Breast epithelium (tissue), 4 donors: ENCODE results near the gene EFNA3. TPM values are rescaled to one million over a fixed set of nuclear protein-coding genes. Genes with fewer than 3 reads are reported as not detected.

ENCODE experiments used
- DNase-seq, 2 donors: peaks; one replicate each; pipeline ENCODE4 v3.0.0-alpha.2; 2019; ENCODE audit warnings: low spot score in 2 of 2
- H3K27ac ChIP-seq, 2 donors: fragments of 200-600 bp; sonication (generic) in 1 of 2; one replicate each; pipeline ENCODE4 v1.5.1; 2016 to 2019; ENCODE audit warnings: mild to moderate bottlenecking in 1 of 2
- H3K27me3 ChIP-seq, 2 donors: fragments of 200-600 bp; sonication (generic) in 1 of 2; one replicate each; pipeline versions ENCODE4 v1.5.1 to v1.6.0; 2017 to 2019; ENCODE audit warnings: control low read depth in 1 of 2, mild to moderate bottlenecking in 1 of 2
- H3K36me3 ChIP-seq: fragments of 200-600 bp; one replicate; pipeline ENCODE4 v1.5.1; 2019
- H3K4me1 ChIP-seq, 2 donors: fragments of 200-600 bp; sonication (generic); one replicate each; pipeline ENCODE4 v1.5.1; 2016 to 2019; ENCODE audit warnings: control low read depth in 1 of 2
- H3K4me3 ChIP-seq, 3 donors: fragments of 200-600 bp; sonication (generic); 1 replicate in 2 of 3; 2 replicates in 1 of 3; pipeline ENCODE4 v1.5.1; 2016 to 2019; ENCODE audit warnings: mild to moderate bottlenecking in 3 of 3, moderate library complexity in 2 of 3
- H3K9me3 ChIP-seq, 2 donors: fragments of 200-600 bp; sonication (generic) in 1 of 2; one replicate each; pipeline ENCODE4 v1.5.1; 2016 to 2019; ENCODE audit warnings: control low read depth in 1 of 2
- CTCF ChIP-seq, 3 donors: fragments of 450-650 bp; IDR thresholded peaks; one replicate each; pipeline ENCODE4 v1.5.1; 2016 to 2017; ENCODE audit warnings: antibody characterized with exemption in 3 of 3, mild to moderate bottlenecking in 3 of 3, moderate library complexity in 3 of 3
- POLR2A ChIP-seq: fragments of 450-650 bp; IDR thresholded peaks from one replicate; pipeline ENCODE4 v1.6.1; 2016; ENCODE audit warnings: antibody characterized with exemption, mild to moderate bottlenecking, moderate library complexity
- POLR2AphosphoS5 ChIP-seq, 3 donors: sonication (generic); formaldehyde crosslinking; IDR thresholded peaks; one replicate each; pipeline ENCODE4 v1.6.1; 2017; ENCODE audit warnings: antibody characterized with exemption in 3 of 3
- intact Hi-C: fragments of 100-400 bp; cut with DNase I; formaldehyde crosslinking; loops from one replicate; pipeline ENCODE4 v1.15.1; 2023; ENCODE audit warnings: low total_unique reads
- total RNA-seq, 3 donors: library from RNA; depleted of rRNA; stranded (reverse); fragments of >200 nt; gene quantifications; one replicate each; pipeline ENCODE4 v1.1.0, GENCODE V29; 2016

Gene EFNA3
- total RNA-seq, 3 donors from 2014 or later = 1.6 to 7.2 (median 6.6) TPM

- Histone ChIP-seq H3K9me3 (no peaks in the 10 kb centered on the region), H3K27ac (peak overlapping the region; percentile 97), H3K4me3 (peak overlapping the region; percentile 54 to 76 (median 72)), H3K36me3 (no peaks in the 10 kb centered on the region), H3K4me1 (peaks cover 4 to 32% of the 10 kb centered on the region in 2 donors), H3K27me3 (no peaks in the 10 kb centered on the region)
- TF ChIP-seq CTCF (IDR thresholded peaks at IDR 0.05) = no peak
- peak in 2 of 3 donors; percentile 13 to 77 for TF ChIP-seq POLR2AphosphoS5 (IDR thresholded peaks at IDR 0.05)
- intact Hi-C loops = no loop called here
- peak; percentile 93 to 94 for DNase-seq
These were observed 56.3 kb downstream of the EFNA3 start for GRCh38 chr1:155134880-155135414.

DNA sequence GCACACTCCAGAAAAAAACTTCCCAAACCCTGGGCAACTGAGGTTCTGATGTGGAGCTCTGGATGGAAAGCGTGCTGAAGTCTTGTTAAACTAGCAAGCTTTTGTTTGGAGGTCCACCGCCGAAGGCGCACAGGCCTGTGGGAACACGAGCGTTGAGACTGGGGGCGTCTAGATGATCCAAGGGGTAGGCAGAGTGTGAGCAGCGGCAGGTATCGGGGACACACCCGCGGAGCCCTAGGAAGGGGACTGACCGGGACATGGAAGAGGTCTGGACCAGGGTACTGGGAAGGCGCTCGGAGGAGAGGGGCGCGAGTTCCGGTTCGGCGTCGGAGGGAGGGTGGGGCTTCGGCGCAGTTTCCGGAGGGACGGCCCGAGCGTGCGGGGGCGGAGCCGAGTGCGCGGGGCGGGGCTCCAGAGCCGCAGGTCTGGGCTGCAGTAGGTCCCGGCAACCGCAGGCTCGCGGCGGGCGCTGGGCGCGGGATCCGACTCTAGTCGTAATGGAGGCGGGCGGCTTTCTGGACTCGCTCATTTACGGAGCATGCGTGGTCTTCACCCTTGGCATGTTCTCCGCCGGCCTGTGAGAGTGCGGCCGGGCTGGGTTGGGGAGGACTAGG, 56.9 kb downstream of the EFNA3 start, which contains the start of gene SLC50A1:
Gene SLC50A1, plus strand, starts transcription at position 438 of the 614 bp plus-strand sequence. Its CDS starts 60 bp downstream, at position 498.
- H3K4me1 ChIP-seq = peaks cover 4 to 31% of the 10 kb centered on the region in 2 donors
- peak in 2 of 3 donors; percentile 39 to 85 for TF ChIP-seq POLR2AphosphoS5 (IDR thresholded peaks at IDR 0.05)
- peak; percentile 84 for TF ChIP-seq POLR2A
- TF ChIP-seq CTCF (IDR thresholded peaks at IDR 0.05) = peak; percentile 37 to 67 (median 39)
- no peaks in the 10 kb centered on the region for H3K27me3 ChIP-seq
- peak within 1 kb of the TSS; percentile 54 to 76 (median 72) for H3K4me3 ChIP-seq
- peak within 1 kb of the TSS; percentile 97 for H3K27ac ChIP-seq
- intact Hi-C loops = no loop called here
- DNase-seq = peak; percentile 91 to 95
- no peaks in the 10 kb centered on the region for H3K9me3 ChIP-seq
- H3K36me3 ChIP-seq = no peaks in the 10 kb centered on the region

- Histone ChIP-seq H3K4me1 (peaks cover 4 to 19% of the 10 kb centered on the region in 2 donors), H3K27ac (peak overlapping the region; percentile 97)
- intact Hi-C loops = no loop called here
These were observed 58.1 kb downstream of the EFNA3 start for GRCh38 chr1:155136748-155137147.

More at GRCh38 chr1:155136748-155137147, 58.1 kb downstream of the EFNA3 start:
- no peaks in the 10 kb centered on the region for H3K36me3 ChIP-seq
- no peaks in the 10 kb centered on the region for H3K27me3 ChIP-seq
- TF ChIP-seq POLR2AphosphoS5 (IDR thresholded peaks at IDR 0.05) = no peak
- TF ChIP-seq POLR2A = no peak
- no peak for TF ChIP-seq CTCF (IDR thresholded peaks at IDR 0.05)
- DNase-seq = no peak
- no peaks in the 10 kb centered on the region for H3K9me3 ChIP-seq
- H3K4me3 ChIP-seq = peak overlapping the region; percentile 54 to 76 (median 72)

Other genes starting within 250 kb of the EFNA3 start
- gene KCNN3, start 208.6 kb upstream of the EFNA3 start, total RNA-seq = 1 to 10 TPM in 2 of 3 donors, under 1 TPM in 1; 0.96 to 1.6 (median 1.0) TPM
- 10 to 100 TPM; 15.0 to 16.7 (median 16.4) TPM for gene PMVK, start 142.1 kb upstream of the EFNA3 start, total RNA-seq
- 100 to 1,000 TPM in 2 of 3 donors, 10 to 100 TPM in 1; 79.3 to 156 (median 105) TPM for gene PBXIP1, start 122.7 kb upstream of the EFNA3 start, total RNA-seq
- gene PYGO2, start 117.1 kb upstream of the EFNA3 start, total RNA-seq = 10 to 100 TPM; 14.6 to 26.2 (median 20.3) TPM
- 100 to 1,000 TPM in 2 of 3 donors, 10 to 100 TPM in 1; 94.4 to 177 (median 134) TPM for gene SHC1, start 108.1 kb upstream of the EFNA3 start, total RNA-seq
- gene CKS1B, start 104.2 kb upstream of the EFNA3 start, total RNA-seq = 100 to 1,000 TPM in 1 of 3 donors, 10 to 100 TPM in 2; 44.6 to 104 (median 47.3) TPM
- 10 to 100 TPM; 27.0 to 42.7 (median 39.3) TPM for gene FLAD1, start 95.5 kb upstream of the EFNA3 start, total RNA-seq
- not detected for gene LENEP, start 85.3 kb upstream of the EFNA3 start, total RNA-seq
- 10 to 100 TPM; 45.6 to 82.5 (median 53.4) TPM for gene ZBTB7B, start 76.0 kb upstream of the EFNA3 start, total RNA-seq
- gene DCST2, start 45.1 kb upstream of the EFNA3 start, total RNA-seq = 1 to 10 TPM in 2 of 3 donors, under 1 TPM in 1; 0.48 to 4.4 (median 3.3) TPM
- gene DCST1, start 45.0 kb upstream of the EFNA3 start, total RNA-seq = under 1 TPM; 0.16 to 0.66 (median 0.44) TPM
- gene ADAM15, start 27.5 kb upstream of the EFNA3 start, total RNA-seq = 100 to 1,000 TPM in 2 of 3 donors, 10 to 100 TPM in 1; 97.8 to 155 (median 109) TPM
- gene EFNA4, start 15.1 kb upstream of the EFNA3 start, total RNA-seq = 10 to 100 TPM in 2 of 3 donors, 1 to 10 TPM in 1; 4.8 to 26.6 (median 23.9) TPM
- 100 to 1,000 TPM in 2 of 3 donors, 10 to 100 TPM in 1; 18.7 to 163 (median 120) TPM for gene EFNA1, start 49.0 kb downstream of the EFNA3 start, total RNA-seq
- gene SLC50A1, start 57.0 kb downstream of the EFNA3 start, total RNA-seq = 10 to 100 TPM; 25.0 to 32.4 (median 28.5) TPM
- gene DPM3, start 61.7 kb downstream of the EFNA3 start, total RNA-seq = 10 to 100 TPM; 53.7 to 69.4 (median 68.2) TPM
- 100 to 1,000 TPM; 104 to 147 (median 131) TPM for gene KRTCAP2, start 94.5 kb downstream of the EFNA3 start, total RNA-seq
- 1 to 10 TPM in 1 of 3 donors, under 1 TPM in 1, not detected in 1; 0.98 to 1.5 TPM for gene TRIM46, start 95.0 kb downstream of the EFNA3 start, total RNA-seq
- gene THBS3, start 129.1 kb downstream of the EFNA3 start, total RNA-seq = 10 to 100 TPM; 17.3 to 27.5 (median 25.9) TPM
- gene MTX1, start 129.9 kb downstream of the EFNA3 start, total RNA-seq = 10 to 100 TPM; 41.1 to 50.8 (median 44.8) TPM
- 10 to 100 TPM in 2 of 3 donors, 1 to 10 TPM in 1; 8.2 to 12.1 (median 10.2) TPM for gene ENTREP3, start 176.6 kb downstream of the EFNA3 start, total RNA-seq
- 10 to 100 TPM; 64.9 to 72.0 (median 68.3) TPM for gene SCAMP3, start 183.5 kb downstream of the EFNA3 start, total RNA-seq
- gene CLK2, start 194.7 kb downstream of the EFNA3 start, total RNA-seq = 10 to 100 TPM; 29.1 to 53.4 (median 48.7) TPM
- gene HCN3, start 198.6 kb downstream of the EFNA3 start, total RNA-seq = 1 to 10 TPM; 1.3 to 2.3 (median 2.3) TPM
- gene PKLR, start 222.6 kb downstream of the EFNA3 start, total RNA-seq = under 1 TPM in 1 of 3 donors, not detected in 2; 0.33 TPM
- gene FDPS, start 230.0 kb downstream of the EFNA3 start, total RNA-seq = 100 to 1,000 TPM in 1 of 3 donors, 10 to 100 TPM in 2; 84.2 to 102 (median 93.1) TPM
- gene RUSC1, start 242.1 kb downstream of the EFNA3 start, total RNA-seq = 10 to 100 TPM; 14.1 to 22.4 (median 14.4) TPM